ENCODE data around the gene CSHL1.
"Not testable (repeated sequence)": the region's sequence is repeated elsewhere in the genome, so short reads cannot be mapped to it uniquely, and the experiment has no call there.

The CSHL1 gene

DNA sequence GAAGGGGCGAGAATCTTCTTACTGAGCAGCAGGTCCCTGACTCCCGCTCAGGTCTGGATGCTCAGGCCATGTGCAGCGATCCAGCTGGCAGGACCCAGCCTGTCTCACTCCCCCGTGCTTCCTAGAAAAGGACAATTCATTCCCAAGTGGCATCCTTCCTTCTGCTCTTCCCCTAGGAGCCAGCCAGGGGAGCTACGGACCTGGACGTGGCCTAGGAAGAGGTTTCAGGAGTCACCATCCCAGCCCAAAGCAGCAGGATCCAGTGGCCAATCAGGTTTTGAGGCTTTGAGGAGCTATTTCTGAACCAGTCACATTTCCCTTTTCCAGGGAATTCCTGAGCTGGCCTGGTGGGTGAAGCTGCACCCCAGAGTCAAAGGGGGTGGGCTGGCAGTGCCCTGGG, 28.8 kb upstream of the CSHL1 start:
- no peak for DNase-seq

GRCh38 chr17:63939401-63939800, 28.3 kb upstream of the CSHL1 start:
- no peak for DNase-seq

GRCh38 chr17:63937920-63938319, 26.9 kb upstream of the CSHL1 start:
- DNase-seq: no peak

DNA sequence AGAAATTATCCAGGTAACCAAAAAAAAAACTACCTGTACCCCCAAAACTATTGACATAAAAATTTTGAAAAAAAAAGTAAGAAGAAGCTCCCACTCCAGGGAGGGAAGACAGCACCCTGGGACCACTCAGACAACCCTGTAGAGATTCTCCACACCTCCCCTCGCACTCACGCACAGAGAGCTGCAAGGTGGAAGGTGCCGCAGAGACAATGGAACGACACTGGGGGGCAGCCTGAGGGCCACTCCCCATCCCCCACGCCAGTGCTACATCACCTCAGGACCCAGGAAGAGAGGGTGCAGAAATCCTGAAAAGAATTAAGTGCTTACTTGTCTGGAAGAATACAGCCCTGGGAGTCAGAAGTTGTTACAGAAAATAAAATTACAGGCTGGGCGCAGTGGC, 26.3 kb upstream of the CSHL1 start:
- no peak for DNase-seq

DNA sequence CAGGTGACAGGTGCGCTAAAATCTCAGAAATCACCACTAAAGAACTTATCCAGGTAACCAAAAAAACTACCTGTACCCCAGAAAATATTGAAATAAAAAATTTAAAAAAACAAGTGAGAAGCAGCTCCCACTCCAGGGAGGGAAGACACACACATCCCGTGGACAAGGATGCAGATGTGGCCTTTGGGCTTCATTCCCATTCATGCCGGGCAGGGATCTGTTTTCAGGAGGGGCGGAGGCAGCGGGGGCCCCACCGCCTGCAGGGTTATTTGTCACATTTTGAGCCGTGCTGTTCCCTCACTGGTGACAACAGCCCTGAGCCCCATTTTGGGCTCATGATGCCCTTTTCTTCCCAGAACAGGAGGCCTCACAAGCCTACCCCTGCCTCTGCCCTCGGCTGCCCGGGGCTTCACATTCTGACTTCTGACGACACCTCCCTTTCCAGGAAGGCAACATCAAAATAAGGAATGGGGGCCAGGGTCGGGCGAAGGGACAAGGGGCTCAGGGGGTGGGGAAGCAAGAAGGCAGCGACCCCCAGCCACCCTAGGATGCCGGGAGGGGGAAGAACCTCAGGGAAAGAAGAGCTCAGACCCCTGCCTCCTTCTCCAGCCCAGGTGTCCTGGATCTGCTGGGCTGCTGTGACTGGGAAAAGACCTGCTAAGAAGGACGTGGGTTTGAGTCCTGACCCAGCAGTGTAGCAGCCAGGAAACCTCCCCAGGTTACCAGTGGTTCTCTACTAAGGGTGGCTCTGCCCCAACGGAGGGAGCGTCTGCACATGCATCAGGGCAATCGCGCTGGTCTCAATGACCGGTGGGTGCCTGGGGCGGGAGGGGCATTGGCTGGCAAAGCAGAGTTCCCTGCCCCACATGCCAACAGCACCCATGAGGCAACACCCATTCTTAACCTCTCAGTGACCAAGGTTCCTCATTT, 23.4 kb upstream of the CSHL1 start:
- no peak for DNase-seq

DNA sequence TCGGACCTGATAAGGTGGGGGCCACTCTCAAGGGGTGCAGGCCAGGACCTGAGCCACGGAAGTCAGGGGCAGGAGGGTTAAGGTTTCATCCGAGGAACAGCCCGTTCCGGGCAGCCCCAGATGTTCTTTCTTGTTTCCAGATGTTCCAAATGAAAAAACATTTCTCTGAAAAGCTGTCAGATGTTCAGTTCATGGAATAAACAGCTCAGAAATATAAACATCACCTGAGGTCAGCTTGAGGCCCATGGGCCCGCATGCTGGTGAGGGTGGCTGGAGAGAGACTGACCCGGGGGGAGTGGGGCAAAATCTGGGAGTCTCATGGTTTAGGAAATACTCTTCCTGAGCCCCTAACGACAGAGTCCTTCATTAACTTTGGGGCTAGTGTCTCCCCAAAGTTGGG, 22.5 kb upstream of the CSHL1 start:
- no peak for DNase-seq

DNA sequence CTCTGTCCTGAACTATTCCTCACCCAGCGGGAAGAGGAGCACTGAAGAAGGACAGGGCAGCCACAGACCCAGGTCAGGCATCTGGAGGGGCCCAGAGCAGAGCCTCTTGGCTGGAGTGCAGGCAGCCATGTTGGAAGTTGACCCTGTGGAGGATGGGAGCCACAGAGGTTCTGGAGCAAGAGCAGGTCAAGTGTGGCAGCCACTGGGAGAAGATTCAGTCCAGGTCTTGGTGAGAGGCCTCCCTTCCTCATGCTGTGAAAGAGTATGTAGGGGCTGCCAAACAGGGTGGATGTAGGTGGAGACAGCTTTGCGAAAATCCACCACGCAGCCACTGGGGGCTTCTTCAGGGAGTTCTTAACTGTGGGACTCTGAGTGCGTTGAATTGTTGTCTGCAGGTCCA, 21.7 kb upstream of the CSHL1 start:
- no peak for DNase-seq

- no peak for DNase-seq
Measured at GRCh38 chr17:63931981-63932561, 21.0 kb upstream of the CSHL1 start, which contains the start of gene CD79B. TSS of gene CD79B (minus strand) at chr17:63932331. CDS start at chr17:63932261, 70 bp downstream.

GRCh38 chr17:63930951-63931575, 20.0 kb upstream of the CSHL1 start:
- DNase-seq: peak; percentile 71

GRCh38 chr17:63929860-63930766, 19.1 kb upstream of the CSHL1 start:
- no peak for DNase-seq

DNA sequence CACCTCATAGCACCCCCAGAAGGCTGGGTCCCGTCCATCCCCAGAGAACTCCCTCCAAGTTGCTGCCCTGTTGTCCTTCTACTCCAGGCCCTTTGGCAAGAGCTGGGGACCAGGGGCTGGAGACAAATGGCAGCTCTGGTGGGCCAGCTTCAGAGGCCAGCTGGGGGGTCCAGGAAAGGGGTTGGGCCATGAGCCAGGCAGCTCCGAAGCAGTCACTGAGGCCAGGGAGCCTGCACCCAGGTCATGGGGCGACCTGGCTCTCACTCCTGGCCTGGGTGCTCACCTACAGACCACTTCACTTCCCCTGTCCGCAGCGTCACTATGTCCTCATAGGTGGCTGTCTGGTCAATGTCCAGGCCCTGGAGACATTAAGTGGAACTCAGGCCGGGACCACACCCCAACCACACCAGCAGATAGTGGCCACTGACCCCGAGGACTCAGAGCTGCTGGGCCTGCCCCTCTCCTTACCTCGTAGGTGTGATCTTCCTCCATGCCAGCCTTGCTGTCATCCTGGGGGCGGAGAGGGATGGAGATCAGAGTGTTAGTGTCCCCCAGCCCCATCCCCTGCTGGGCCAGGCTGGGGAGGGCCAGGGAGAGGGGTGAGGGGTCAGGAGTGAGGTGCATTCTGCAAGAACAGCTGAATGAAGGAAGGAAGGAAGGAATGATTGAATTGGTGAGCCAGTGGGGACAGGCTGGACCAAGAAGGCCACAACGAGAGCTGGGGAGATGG, 18.1 kb upstream of the CSHL1 start:
- no peak for DNase-seq

- DNase-seq: no peak
Measured at GRCh38 chr17:63928172-63928666, 17.2 kb upstream of the CSHL1 start.

DNA sequence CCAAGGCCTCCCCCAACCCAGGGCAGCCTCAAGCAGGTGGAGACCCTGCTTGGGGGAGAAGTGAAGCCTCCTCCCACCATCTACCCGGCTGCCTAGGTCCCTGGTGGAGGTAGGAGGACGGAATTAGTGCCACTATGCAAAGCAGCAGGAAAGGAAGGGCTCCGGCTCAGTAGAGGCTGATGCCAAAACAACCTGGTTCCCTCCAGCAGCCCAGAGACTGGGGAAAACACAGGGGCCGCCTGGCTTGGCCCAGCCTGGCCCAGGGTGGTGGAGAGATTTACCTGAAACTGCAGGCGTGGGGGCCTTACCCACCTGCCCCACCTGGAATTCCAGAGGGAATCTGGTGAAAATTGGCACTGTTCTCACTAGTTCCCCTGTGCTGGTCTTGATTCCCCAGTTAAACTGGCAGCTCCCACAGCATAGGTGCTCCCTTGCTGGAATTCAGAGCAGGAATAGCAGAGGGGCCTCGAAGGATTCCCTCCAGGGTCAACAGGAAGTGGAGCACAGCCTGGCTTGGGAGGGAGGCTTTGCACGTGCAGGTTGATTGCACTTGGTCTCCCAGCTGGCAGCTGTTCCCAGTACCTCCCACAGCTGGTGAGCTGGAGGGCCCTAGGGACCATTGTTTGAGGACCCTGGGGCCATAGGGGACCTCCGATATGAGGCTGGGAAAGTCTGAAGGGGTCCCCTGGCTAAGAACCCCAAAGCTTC, 16.6 kb upstream of the CSHL1 start:
- no peak for DNase-seq

DNA sequence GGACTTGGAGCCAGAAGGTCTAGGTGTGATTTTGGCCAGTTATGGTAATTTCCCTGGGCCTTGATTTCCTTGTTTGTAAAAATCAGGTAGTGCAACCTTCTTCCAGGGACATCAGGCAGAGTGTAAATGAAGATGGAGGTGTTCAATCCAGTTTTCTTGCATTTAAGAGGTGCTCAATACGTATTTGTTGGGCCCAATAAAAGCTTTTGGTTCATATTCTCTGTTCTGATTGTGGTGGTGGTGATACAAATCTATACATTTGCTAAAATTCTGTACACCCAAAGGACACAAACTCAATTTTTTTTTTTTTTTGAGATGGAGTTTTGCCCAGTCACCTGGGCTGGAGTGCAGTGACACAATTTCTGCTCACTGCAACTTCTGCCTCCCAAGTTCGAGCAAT, 15.1 kb upstream of the CSHL1 start:
- DNase-seq: no peak

DNA sequence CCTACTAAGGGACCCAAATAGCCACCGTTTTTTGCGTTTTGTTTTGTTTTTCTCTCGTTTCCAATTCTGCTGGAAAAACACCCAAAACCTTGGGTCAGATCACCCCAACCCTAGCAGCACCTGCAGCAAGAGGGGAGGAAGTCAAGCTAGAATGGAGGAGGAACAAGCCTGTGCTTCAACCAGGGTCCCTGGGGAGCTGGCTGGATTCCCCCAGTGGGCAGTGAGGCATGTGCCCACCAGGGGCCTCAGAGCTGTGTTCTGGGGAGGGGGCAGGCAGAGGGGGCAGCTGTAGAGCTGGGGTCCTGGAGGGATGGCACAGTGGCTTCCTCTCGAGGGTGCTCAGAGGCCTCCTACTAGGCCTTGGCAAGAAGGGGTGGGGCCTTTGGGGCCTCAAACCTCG, 14.6 kb upstream of the CSHL1 start:
- no peak for DNase-seq

- DNase-seq: not testable (repeated sequence)
Measured at GRCh38 chr17:63922402-63922801, 11.3 kb upstream of the CSHL1 start.

GRCh38 chr17:63920779-63921178, 9.7 kb upstream of the CSHL1 start:
- DNase-seq: not testable (repeated sequence)

DNA sequence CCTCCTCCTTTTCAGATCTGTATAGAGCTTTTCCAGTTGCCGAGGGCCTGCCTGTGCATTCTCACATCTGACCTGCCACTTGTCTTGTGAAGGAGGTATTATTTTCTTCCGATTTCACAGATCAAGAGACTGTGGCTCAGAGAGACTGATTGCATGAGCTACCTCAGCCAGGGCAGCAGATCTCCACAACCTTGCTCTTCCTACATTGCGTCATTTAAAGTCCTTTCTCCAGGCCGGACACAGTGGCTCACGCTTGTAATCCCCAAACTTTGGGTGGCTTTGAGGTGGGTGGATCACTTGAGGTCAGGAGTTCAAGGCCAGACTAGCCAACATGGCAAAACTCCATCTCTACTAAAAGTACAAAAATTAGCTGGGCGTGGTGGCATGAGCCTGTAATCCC, 9.0 kb upstream of the CSHL1 start:
- not testable (repeated sequence) for DNase-seq

GRCh38 chr17:63919311-63919723, 8.3 kb upstream of the CSHL1 start:
- peak; percentile 83 for DNase-seq

DNA sequence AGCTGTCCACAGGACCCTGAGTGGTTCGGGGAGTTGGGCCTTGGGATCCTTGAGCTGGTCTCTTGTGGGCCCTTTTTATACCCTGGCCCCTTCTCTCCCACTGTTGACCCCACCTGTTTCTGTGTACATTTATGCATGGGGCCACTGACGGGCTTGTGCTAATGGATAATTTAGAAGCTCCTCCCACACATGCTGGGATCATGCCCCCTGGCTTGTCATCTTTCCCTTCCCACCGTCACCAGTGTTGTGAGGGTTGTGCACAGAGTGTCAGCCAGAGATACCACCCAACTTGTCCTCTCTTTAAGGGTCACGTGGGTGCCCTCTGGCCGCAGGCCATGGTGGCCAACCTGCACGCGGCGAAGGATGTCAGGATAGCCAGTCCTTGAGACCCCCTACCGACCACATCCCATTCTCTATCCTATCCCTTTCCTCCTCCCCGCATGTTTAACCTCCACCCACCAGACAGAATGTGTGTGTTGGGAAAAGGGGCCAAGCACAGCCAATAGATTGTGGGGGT, 7.8 kb upstream of the CSHL1 start, which contains the start of gene GH1:
GH1 (minus strand) TSS at position 51 of the 517 bp plus-strand sequence. CDS start 63 bp downstream, outside the sequence.
- not testable (repeated sequence) for DNase-seq

- DNase-seq: no peak
Measured at GRCh38 chr17:63918305-63918704, 7.2 kb upstream of the CSHL1 start.

Measured in hematopoietic multipotent progenitor cell treated with erythropoietin and hydrocortisone succinate and interleukin-3 and kit ligand, for 6 days (in vitro differentiated cells).